GM23248 (cell line): ENCODE measurements around the gene COQ8B.

Source experiments
- EZH2 ChIP-seq: fragments of 200-600 bp; sonication (generic); IDR thresholded peaks from 2 replicates; pipeline ENCODE4 v1.6.1; 2018; ENCODE audit warnings: antibody characterized with exemption, mild to moderate bottlenecking; ENCODE audit not compliant: insufficient read depth, poor library complexity, severe bottlenecking
- EZH2phosphoT487 ChIP-seq: fragments of 200-600 bp; sonication (generic); IDR thresholded peaks from 2 replicates; pipeline ENCODE4 v1.6.1; 2018; ENCODE audit warnings: antibody characterized with exemption, moderate library complexity, mild to moderate bottlenecking, low read depth; ENCODE audit not compliant: insufficient read depth

DNA sequence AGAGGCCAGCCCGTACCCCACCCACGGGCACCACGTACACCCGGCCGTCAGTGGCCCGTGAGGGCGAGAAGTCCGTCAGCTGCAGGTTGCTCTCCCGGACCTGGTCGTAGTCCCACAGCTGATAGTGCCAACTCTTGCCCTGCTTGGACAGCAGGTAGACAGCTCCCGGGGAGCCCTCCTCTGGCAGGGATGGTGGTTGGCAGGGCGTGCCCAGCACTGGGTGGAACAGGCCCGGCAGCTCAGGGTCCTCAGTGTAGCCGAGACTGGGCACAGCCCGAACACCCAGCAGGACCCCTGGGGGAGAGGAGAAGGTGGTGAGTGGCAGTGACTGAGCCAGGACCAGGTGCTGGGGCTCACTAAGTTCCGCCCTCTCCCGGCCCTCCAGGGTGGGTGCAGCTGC lies 25.8 kb upstream of the COQ8B start:
- TF ChIP-seq EZH2phosphoT487 (no peak), EZH2 (no peak)
